NT2/D1 (cell line): ENCODE measurements around the gene EXOSC5.

Experiments
- DNase-seq: peaks from one replicate; pipeline ENCODE4 v3.0.0-alpha.2; 2011; ENCODE audit warnings: low read depth, low spot score
- H3K27me3 ChIP-seq: 2 replicates; pipeline ENCODE4 v1.6.0; 2011; ENCODE audit warnings: mild to moderate bottlenecking; ENCODE audit not compliant: insufficient read length, insufficient read depth
- H3K36me3 ChIP-seq: 2 replicates; pipeline ENCODE4 v1.6.1; 2011; ENCODE audit warnings: mild to moderate bottlenecking, low read length, mixed read lengths; ENCODE audit not compliant: insufficient read depth, insufficient read length
- H3K4me1 ChIP-seq: 2 replicates; pipeline ENCODE4 v1.5.1; 2011; ENCODE audit not compliant: insufficient read depth, insufficient read length
- H3K4me3 ChIP-seq: 2 replicates; pipeline ENCODE4 v1.5.1; 2011; ENCODE audit warnings: low read depth; ENCODE audit not compliant: insufficient read length
- H3K9ac ChIP-seq: 2 replicates; pipeline ENCODE4 v1.6.0; 2011; ENCODE audit warnings: low read depth; ENCODE audit not compliant: insufficient read length
- H3K9me3 ChIP-seq: 2 replicates; pipeline ENCODE4 v1.5.1; 2011; ENCODE audit warnings: mild to moderate bottlenecking, low read length; ENCODE audit not compliant: insufficient read depth
- SUZ12 ChIP-seq: IDR thresholded peaks from 2 replicates; pipeline ENCODE4 v1.6.1; 2011; ENCODE audit not compliant: insufficient read length, insufficient read depth; ENCODE audit errors: extremely low read depth
- YY1 ChIP-seq: IDR thresholded peaks from 2 replicates; pipeline ENCODE4 v1.6.1; 2011; ENCODE audit not compliant: insufficient read length, insufficient read depth
- ZNF274 ChIP-seq: IDR thresholded peaks from 2 replicates; pipeline ENCODE4 v1.6.1; 2011; ENCODE audit warnings: mild to moderate bottlenecking, low read depth, low read length

The EXOSC5 gene

DNA sequence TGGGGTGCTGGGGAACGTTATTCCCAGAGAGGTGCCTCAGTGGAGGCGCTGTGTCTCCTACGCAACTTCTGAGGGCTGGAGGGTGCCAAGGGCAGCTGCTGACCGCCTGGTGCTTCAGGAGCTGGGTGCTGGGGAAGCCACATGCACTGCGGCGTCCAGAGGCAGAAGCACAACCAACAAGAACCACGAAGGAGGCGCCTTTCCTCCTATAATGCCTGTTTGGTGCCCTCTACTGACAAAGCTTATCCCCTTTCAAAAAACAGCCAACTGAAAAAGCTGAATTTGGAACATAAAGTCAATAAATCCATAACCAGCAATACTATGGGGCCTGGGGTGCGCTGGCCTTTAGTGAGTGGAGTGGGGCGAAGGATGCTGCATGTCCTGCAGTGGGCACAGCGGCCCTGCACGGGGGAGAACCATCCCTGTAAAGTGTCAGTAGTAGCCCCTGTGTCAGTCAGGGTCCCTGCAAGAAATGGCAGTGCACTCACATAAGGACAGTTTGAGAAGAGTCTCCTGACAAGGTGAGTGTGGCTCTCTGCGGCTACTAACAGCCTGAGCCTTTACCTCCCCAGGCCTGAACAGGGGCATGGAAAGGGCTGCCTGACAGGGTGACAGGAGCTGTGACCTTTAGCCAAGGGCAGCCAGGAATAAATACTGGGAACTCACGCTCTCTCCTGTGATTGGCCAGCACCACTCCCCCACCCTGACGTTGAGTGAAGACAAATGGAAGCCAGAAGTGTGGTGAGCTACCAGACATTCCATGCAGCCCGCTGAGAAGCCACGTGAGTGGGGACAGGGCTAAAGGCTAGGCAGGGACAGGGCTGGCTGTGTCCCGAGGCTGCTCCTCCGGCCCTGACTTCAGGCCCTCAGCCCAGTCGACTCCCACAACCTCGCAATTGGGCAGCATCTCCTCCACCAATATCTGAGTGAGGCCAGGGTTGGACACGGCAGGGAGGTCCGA is 34.5 kb upstream of the EXOSC5 start:
- H3K36me3 ChIP-seq: peaks cover 46% of the 10 kb centered on the region
- no peaks in the 10 kb centered on the region for H3K27me3 ChIP-seq
- no peak overlapping the region for H3K9ac ChIP-seq
- peaks cover 5% of the 10 kb centered on the region for H3K4me1 ChIP-seq
- no peak for DNase-seq
- H3K4me3 ChIP-seq: no peak overlapping the region
- no peaks in the 10 kb centered on the region for H3K9me3 ChIP-seq
- TF ChIP-seq YY1: no peak
- no peak for TF ChIP-seq ZNF274
- TF ChIP-seq SUZ12: no peak

- H3K9me3 ChIP-seq: no peaks in the 10 kb centered on the region
- no peak for DNase-seq
Observed at GRCh38 chr19:41430922-41431321, 33.8 kb upstream of the EXOSC5 start.

DNA sequence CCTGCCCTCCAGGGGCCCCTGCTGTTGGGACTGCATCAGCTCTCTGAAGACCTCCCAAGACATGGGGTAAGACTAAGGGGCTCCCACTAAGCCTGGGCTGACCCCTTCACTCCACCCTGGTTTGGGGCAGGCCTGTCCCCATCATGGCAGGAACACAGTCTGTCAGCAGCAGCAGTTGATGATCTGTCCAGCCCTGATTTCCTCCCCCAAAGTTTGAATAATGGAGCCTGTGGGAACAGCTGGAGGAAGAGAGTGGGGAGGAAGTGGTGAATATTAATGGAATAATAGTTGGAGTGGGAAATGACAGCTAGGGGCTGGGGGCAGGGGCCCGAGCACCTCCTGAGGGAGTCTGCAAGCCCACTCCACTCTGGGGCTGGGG is 31.3 kb upstream of the EXOSC5 start:
- Histone ChIP-seq H3K9me3 (no peaks in the 10 kb centered on the region), H3K4me3 (peak overlapping the region; percentile 39), H3K9ac (peak overlapping the region; percentile 76), H3K27me3 (no peaks in the 10 kb centered on the region), H3K36me3 (peaks cover 48% of the 10 kb centered on the region), H3K4me1 (peaks cover 12% of the 10 kb centered on the region)
- TF ChIP-seq SUZ12: no peak
- TF ChIP-seq YY1: no peak
- TF ChIP-seq ZNF274: no peak
- DNase-seq: no peak

More at GRCh38 chr19:41430922-41431321, 33.8 kb upstream of the EXOSC5 start:
- Histone ChIP-seq H3K4me1 (peaks cover 10% of the 10 kb centered on the region), H3K9ac (no peak overlapping the region), H3K36me3 (peaks cover 42% of the 10 kb centered on the region), H3K4me3 (no peak overlapping the region), H3K27me3 (no peaks in the 10 kb centered on the region)
- TF ChIP-seq SUZ12 (no peak), ZNF274 (no peak), YY1 (no peak)

DNA sequence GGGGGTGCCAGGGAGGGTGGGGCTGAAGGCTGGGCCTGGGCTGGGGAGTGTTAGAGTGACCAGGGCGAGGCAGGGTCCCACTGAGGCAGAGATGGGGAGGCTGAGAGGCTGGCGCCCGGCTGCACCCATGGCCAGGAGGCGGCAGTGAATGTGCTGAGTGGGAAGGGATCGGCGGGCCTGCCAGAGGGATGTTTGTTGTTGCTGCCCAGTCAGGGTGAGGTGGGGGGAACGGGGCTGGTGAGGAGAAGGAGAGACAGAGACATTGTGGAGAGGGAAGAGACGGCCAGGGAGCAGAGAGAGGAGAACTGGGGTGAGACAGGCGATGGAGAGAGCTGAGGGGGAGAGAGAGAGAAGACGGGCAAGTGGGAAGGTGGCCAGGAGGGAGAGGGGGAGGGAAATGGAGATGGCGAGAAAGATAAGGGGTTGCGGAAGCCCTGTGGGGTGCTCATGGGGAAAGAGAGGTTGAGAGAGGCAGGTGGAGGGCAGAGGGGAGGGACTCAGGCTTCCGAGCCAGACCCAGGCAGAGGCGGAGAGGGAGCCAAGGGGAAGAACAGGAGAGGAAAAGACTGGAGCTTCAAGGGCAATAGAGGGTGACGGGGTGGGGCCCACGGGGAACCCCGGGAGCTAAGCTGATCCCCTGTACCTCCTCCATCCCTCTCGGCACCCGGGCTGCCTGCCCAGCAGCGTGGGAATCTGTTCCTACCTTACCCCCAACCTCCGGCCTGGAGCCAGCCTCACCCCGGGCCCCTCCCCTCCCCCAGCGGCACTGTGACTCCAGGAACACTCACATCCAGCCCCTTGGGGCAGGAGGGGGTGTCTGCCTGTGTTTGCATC is 30.7 kb upstream of the EXOSC5 start:
- Histone ChIP-seq H3K9ac (peak overlapping the region; percentile 76), H3K4me1 (peaks cover 12% of the 10 kb centered on the region), H3K36me3 (peaks cover 46% of the 10 kb centered on the region), H3K4me3 (peak overlapping the region; percentile 39), H3K9me3 (no peaks in the 10 kb centered on the region), H3K27me3 (no peaks in the 10 kb centered on the region)
- no peak for TF ChIP-seq SUZ12
- TF ChIP-seq YY1: no peak
- no peak for TF ChIP-seq ZNF274
- no peak for DNase-seq

DNA sequence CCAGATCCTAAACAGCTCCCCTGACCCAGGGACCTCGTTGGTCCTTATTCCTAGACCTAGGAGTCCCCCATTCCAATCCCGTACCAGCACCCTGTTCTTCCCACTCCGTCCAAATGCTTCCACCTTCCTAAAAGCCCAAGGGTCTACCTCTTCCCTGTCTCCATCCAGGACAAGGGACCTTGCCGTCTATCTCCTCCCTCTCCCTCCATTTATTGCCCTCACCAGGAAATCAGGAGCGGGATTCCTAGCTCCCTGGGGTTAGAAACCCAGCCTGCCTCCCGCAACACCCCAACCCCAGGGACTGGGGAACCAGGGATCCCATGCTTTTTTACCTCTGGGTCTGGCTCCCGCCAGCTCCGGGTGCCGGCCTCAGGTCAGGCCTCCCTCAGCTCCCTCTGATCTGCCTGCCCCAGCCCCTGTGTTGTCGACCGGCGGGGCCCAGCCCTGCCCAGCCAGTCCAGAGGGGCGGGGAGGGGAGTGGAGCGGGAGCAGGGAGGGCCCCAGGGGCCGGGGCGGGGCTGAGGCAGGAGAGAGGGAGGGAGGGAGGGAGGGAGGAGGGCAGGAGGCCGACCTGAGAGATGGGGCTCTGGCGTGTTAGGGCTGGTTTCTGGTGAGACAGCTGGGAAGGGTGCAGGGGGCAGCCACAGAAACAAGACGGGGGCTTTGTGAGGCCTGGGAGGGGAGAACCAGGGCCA is 29.9 kb upstream of the EXOSC5 start, which contains the start of gene B3GNT8:
B3GNT8 (minus strand) TSS at position 423 of the 695 bp plus-strand sequence. CDS start 596 bp downstream, outside the sequence.
- Histone ChIP-seq H3K9me3 (no peaks in the 10 kb centered on the region), H3K4me1 (peaks cover 8% of the 10 kb centered on the region), H3K9ac (peak within 1 kb of the TSS; percentile 76), H3K36me3 (peaks cover 44% of the 10 kb centered on the region), H3K27me3 (no peaks in the 10 kb centered on the region), H3K4me3 (peak within 1 kb of the TSS; percentile 45)
- TF ChIP-seq SUZ12: no peak
- DNase-seq: peak; percentile 69

DNA sequence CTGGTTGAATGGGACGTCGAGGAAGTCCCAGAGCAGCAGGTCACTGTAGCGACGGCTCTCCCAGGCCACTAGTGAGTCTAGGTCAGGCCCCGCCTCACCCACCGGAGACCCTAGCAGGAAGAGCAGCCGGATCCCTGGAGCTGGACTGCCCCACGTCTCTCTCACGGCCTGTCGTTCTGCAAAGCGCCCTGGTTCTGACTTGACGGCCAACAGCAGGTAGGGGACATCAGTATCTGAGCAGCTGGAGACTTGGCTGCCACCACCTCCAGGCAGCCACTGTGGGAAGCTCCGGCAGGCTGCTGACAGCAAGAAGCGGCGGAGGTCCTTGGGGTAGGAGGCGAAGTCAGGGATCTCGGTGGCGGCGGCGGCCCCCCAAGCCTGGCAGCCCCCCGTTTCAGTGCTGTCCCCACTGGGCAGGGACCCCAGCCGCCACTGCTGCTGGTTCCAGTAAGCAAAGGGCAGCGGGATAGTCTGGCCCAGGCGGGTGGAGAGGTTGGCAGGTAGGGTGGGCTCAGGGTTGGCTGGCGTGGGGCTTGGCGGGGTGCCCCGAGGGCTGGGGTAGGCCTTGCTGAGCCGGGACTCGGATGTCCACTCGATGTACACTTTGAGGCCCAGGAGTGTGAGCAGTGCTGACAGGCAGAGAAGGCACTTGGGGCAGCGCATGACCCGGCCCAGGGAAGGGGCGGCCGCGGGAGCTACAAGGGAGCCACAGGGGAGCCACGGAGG is 29.1 kb upstream of the EXOSC5 start:
- H3K4me1 ChIP-seq: peaks cover 7% of the 10 kb centered on the region
- no peaks in the 10 kb centered on the region for H3K27me3 ChIP-seq
- H3K4me3 ChIP-seq: peak overlapping the region; percentile 45
- DNase-seq: no peak
- H3K9ac ChIP-seq: no peak overlapping the region
- no peak for TF ChIP-seq ZNF274
- TF ChIP-seq SUZ12: no peak
- no peak for TF ChIP-seq YY1
- H3K9me3 ChIP-seq: no peaks in the 10 kb centered on the region
- peaks cover 39% of the 10 kb centered on the region for H3K36me3 ChIP-seq
